Fibroblast of villous mesenchyme (primary cell): ENCODE measurements around the gene PLAC8L1. TPM values are rescaled to one million over a fixed set of nuclear protein-coding genes. Genes with fewer than 3 reads are reported as not detected.
"Not testable (repeated sequence)": the region's sequence is repeated elsewhere in the genome, so short reads cannot be mapped to it uniquely, and the experiment has no call there.

ENCODE experiments used
- DNase-seq: peaks from one replicate; pipeline ENCODE4 v3.0.0-alpha.2; 2010; ENCODE audit warnings: low read depth
- H3K4me3 ChIP-seq: 2 replicates; pipeline ENCODE4 v1.5.1; 2011; ENCODE audit warnings: low read depth, mild to moderate bottlenecking, low read length
- CTCF ChIP-seq: IDR thresholded peaks from 2 replicates; pipeline ENCODE4 v1.5.1; 2012; ENCODE audit warnings: low read depth, mild to moderate bottlenecking, low read length; ENCODE audit not compliant: insufficient read depth
- total RNA-seq: library from RNA; depleted of rRNA; stranded (reverse); fragments of >200 nt; gene quantifications from 2 replicates; pipeline ENCODE4 v1.2.3, GENCODE V29; 2012

Gene PLAC8L1
- total RNA-seq, 1 donor = not detected

- TF ChIP-seq CTCF = no peak
Measured at GRCh38 chr5:146118322-146118721, 12.9 kb upstream of the PLAC8L1 start.

GRCh38 chr5:146117216-146117615 is 11.8 kb upstream of the PLAC8L1 start:
- not testable (repeated sequence) for H3K4me3 ChIP-seq, DNase-seq

More at GRCh38 chr5:146118322-146118721, 12.9 kb upstream of the PLAC8L1 start:
- DNase-seq = no peak
- H3K4me3 ChIP-seq = no peak overlapping the region

GRCh38 chr5:146116361-146116760 is 11.0 kb upstream of the PLAC8L1 start:
- TF ChIP-seq CTCF = no peak
- no peak overlapping the region for H3K4me3 ChIP-seq
- no peak for DNase-seq

GRCh38 chr5:146112476-146112875 is 7.1 kb upstream of the PLAC8L1 start:
- no peak for TF ChIP-seq CTCF
- DNase-seq = no peak
- H3K4me3 ChIP-seq = no peak overlapping the region

- no peak overlapping the region for H3K4me3 ChIP-seq
- no peak for TF ChIP-seq CTCF
- DNase-seq = no peak
Measured at GRCh38 chr5:146111409-146111808, 6.0 kb upstream of the PLAC8L1 start.

GRCh38 chr5:146109379-146109778 is 4.0 kb upstream of the PLAC8L1 start:
- no peak for TF ChIP-seq CTCF
- no peak overlapping the region for H3K4me3 ChIP-seq
- DNase-seq = no peak

GRCh38 chr5:146108870-146109269 is 3.5 kb upstream of the PLAC8L1 start:
- DNase-seq, H3K4me3 ChIP-seq: not testable (repeated sequence)

GRCh38 chr5:146107901-146108300 is 2.5 kb upstream of the PLAC8L1 start:
- peak; percentile 26 for DNase-seq
- no peak for TF ChIP-seq CTCF
- H3K4me3 ChIP-seq = no peak overlapping the region
